ENCODE data around the gene DOCK4. TPM values are rescaled to one million over a fixed set of nuclear protein-coding genes. Genes with fewer than 3 reads are reported as not detected.

The DOCK4 gene
- total and polyA plus RNA-seq, 2 of the 8 experiments (the other 6 are each of a cell fraction or from before 2014, with no cell fraction given): 5.1 to 23.6 TPM

DNA sequence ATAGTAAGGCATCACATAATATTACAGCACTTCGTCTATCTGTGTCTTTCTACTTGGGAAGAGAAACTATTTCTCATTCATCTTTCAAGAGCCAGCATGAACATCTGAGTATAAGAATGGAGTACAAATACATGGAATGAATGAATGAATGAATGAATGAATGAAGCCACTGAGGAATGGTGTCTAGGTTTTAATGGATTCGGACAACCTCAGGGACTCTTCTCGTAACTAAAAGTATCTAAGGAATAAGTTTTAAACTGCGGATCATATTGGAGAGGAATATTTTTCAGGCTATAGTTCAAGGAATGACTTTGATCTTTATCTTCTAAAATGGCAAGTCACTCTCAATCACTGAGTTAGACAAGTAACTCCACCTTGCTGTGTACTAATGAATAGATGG lies 199.0 kb downstream of the DOCK4 start:
- Histone ChIP-seq H4K8ac (ENCODE audit: extremely low read depth, insufficient read depth, low read length) (no peak overlapping the region), H2BK12ac (ENCODE audit: low read depth, low read length) (no peak overlapping the region), H3K9me3 (ENCODE audit: insufficient read depth in 2 of 2, low read depth in 1 of 2, low read length in 1 of 2) (no peaks in the 10 kb centered on the region), H2AK5ac (ENCODE audit: low read depth, low read length) (no peak overlapping the region), H3K79me2 (ENCODE audit: control insufficient read depth in 1 of 2, insufficient read depth in 2 of 2, low read length in 2 of 2) (no peaks in the 10 kb centered on the region), H3K4me2 (ENCODE audit: insufficient read depth in 1 of 2, low read depth in 2 of 2, low read length in 2 of 2) (no peak overlapping the region), H2BK120ac (replicated peaks; ENCODE audit: low read depth, low read length) (no peak overlapping the region), H2BK15ac (ENCODE audit: low read length) (no peak overlapping the region), H3K23ac (ENCODE audit: insufficient read length) (no peak overlapping the region), H4K91ac (replicated peaks; ENCODE audit: insufficient read length, low read length) (no peak overlapping the region), H3K4ac (replicated peaks; ENCODE audit: insufficient read length, low read depth, low read length) (no peak overlapping the region), H4K20me1 (replicated peaks in 1 of 2; ENCODE audit: control insufficient read depth in 1 of 2, insufficient read depth in 2 of 2, low read length in 2 of 2) (no peaks in the 10 kb centered on the region), H2AFZ (ENCODE audit: low read length) (no peak overlapping the region), H4K5ac (ENCODE audit: insufficient read length, low read depth, low read length) (no peak overlapping the region), H3K23me2 (ENCODE audit: low read depth, low read length) (no peaks in the 10 kb centered on the region), H3K36me3 (ENCODE audit: control insufficient read depth in 2 of 4, insufficient read depth in 4 of 4, low read length in 3 of 4) (no peaks in the 10 kb centered on the region), H2BK20ac (ENCODE audit: low read length) (no peak overlapping the region), H3K9ac (replicated peaks in 1 of 4; ENCODE audit: extremely low read depth in 1 of 4, low read depth in 3 of 4, low read length in 3 of 4) (no peak overlapping the region), H3K79me1 (ENCODE audit: low read depth, low read length) (no peaks in the 10 kb centered on the region), H3K27ac (ENCODE audit: low read depth, low read length) (no peak overlapping the region), H3K4me1 (replicated peaks in 1 of 4; ENCODE audit: control insufficient read depth in 3 of 4, insufficient read depth in 4 of 4, low read length in 3 of 4) (no peaks in the 10 kb centered on the region), H3K56ac (replicated peaks; ENCODE audit: insufficient read length, low read depth, low read length) (no peak overlapping the region), H3K18ac (ENCODE audit: extremely low read depth, low read length) (no peak overlapping the region), H3K27me3 (replicated peaks in 1 of 4; ENCODE audit: control insufficient read depth in 3 of 4, extremely low read depth in 1 of 4, insufficient read depth in 3 of 4, low read length in 3 of 4) (no peaks in the 10 kb centered on the region), H2BK5ac (ENCODE audit: low read depth, low read length) (no peak overlapping the region), H3K14ac (ENCODE audit: insufficient read length) (no peak overlapping the region), H3K4me3 (ENCODE audit: extremely low read depth in 1 of 4, insufficient read depth in 2 of 4, low read depth in 3 of 4, low read length in 4 of 4) (no peak overlapping the region)
- CTCF ChIA-PET (ENCODE audit: partially characterized antibody): no interaction called here
- no peak for DNase-seq (ENCODE audit: low read depth in 1 of 2, low spot score in 2 of 2)
- POLR2A ChIA-PET (ENCODE audit: partially characterized antibody): no interaction called here
- TF ChIP-seq RAD21 (IDR thresholded peaks at IDR 0.05 in 1 of 2, conservative IDR thresholded peaks at IDR 0.05 in 1 of 2; ENCODE audit: low read depth in 2 of 2, low read length in 2 of 2) (no peak), SIX5 (IDR thresholded peaks at IDR 0.05; ENCODE audit: low read depth, low read length) (no peak), TCF12 (IDR thresholded peaks at IDR 0.05; ENCODE audit: low read depth, low read length) (no peak), ASH2L (IDR thresholded peaks at IDR 0.05; ENCODE audit: low read length) (no peak), BCL11A (IDR thresholded peaks at IDR 0.05; ENCODE audit: low read depth in 2 of 2, low read length in 2 of 2) (no peak), BACH1 (IDR thresholded peaks at IDR 0.05; ENCODE audit: low read length) (no peak), SP1 (IDR thresholded peaks at IDR 0.05; ENCODE audit: low read depth, low read length) (no peak), CREB1 (IDR thresholded peaks at IDR 0.05) (no peak), JUN (IDR thresholded peaks at IDR 0.05; ENCODE audit: low read depth, low read length) (no peak), NANOG (IDR thresholded peaks at IDR 0.05; ENCODE audit: insufficient read depth, low read depth, low read length, poor library complexity, severe bottlenecking) (no peak), JUND (IDR thresholded peaks at IDR 0.05; ENCODE audit: low read length) (no peak)
- TF ChIP-seq, protein P1, sequence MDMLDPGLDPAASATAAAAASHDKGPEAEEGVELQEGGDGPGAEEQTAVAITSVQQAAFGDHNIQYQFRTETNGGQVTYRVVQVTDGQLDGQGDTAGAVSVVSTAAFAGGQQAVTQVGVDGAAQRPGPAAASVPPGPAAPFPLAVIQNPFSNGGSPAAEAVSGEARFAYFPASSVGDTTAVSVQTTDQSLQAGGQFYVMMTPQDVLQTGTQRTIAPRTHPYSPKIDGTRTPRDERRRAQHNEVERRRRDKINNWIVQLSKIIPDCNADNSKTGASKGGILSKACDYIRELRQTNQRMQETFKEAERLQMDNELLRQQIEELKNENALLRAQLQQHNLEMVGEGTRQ (IDR thresholded peaks at IDR 0.05; ENCODE audit: low read length): no peak
- WGBS, 2 experiments (ENCODE audit: extremely low coverage in 1 of 2, insufficient coverage in 1 of 2, insufficient read length in 1 of 2, insufficient replicate concordance in 2 of 2, low coverage in 1 of 2, low lambda C conversion rate in 2 of 2, missing lambda C conversion rate in 1 of 2): 90% methylated on average over 4 of the region's 4 CpGs; no CpG with 5 or more reads in 1 of the 2 experiments
- FAIRE-seq: no peak

Data from H1 (cell line).